ENCODE results near the gene EEPD1.
"Not testable (repeated sequence)": the region's sequence is repeated elsewhere in the genome, so short reads cannot be mapped to it uniquely, and the experiment has no call there.

The EEPD1 gene

DNA sequence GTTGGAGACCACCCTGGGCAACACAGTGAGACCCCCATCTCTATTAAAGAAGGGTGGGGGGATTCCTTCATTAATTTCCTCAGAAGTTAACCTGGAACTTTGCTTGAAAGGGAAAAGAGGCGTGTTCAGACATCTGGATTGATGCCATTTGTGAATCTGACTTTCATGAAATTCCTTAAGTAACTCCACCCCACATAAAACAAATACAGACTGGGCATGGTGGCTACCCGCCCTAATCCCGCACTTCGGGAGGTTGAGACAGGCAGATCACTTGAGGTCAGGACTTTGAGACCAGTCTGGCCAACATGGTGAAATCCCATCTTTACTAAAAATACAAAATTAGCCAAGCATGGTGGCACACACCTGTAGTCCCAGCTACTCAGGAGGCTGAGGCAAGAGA, 75.0 kb downstream of the EEPD1 start:
- Histone ChIP-seq H3K27me3 (ENCODE audit: insufficient read depth, low read length) (no peaks in the 10 kb centered on the region), H2AFZ (ENCODE audit: low read depth, low read length) (no peak overlapping the region), H3K36me3 (ENCODE audit: insufficient read depth, low read length) (no peaks in the 10 kb centered on the region), H3K4me3 (ENCODE audit: low read length) (no peak overlapping the region), H3K4me1 (ENCODE audit: insufficient read depth, low read length) (no peaks in the 10 kb centered on the region), H3K9me3 (ENCODE audit: low read length) (no peaks in the 10 kb centered on the region)

DNA sequence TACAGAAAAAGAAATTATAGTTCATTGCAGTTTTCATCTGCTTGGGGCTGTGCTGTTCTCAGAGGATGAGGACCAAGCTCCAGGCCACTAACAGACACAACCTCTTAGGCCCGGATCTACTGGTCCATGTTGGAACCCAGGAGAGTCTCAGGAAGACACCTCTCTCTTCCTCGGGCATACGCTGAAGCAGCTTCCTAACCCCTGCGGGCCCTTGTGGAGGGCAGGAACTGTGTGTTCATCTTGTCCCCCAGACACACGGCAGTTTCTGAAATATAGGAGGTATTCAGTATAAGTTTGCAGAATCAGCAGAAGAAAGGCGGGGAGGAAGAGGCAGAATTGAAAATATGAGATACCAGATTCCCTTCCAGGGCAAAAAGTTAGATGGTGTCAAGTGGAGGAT, 78.4 kb downstream of the EEPD1 start:
- no peaks in the 10 kb centered on the region for H3K27me3 ChIP-seq (ENCODE audit: insufficient read depth, low read length)
- no peak overlapping the region for H3K4me3 ChIP-seq (ENCODE audit: low read length)
- H3K36me3 ChIP-seq (ENCODE audit: insufficient read depth, low read length) = no peaks in the 10 kb centered on the region
- H3K9me3 ChIP-seq (ENCODE audit: low read length) = no peaks in the 10 kb centered on the region
- no peak overlapping the region for H2AFZ ChIP-seq (ENCODE audit: low read depth, low read length)
- H3K4me1 ChIP-seq (ENCODE audit: insufficient read depth, low read length) = no peaks in the 10 kb centered on the region

DNA sequence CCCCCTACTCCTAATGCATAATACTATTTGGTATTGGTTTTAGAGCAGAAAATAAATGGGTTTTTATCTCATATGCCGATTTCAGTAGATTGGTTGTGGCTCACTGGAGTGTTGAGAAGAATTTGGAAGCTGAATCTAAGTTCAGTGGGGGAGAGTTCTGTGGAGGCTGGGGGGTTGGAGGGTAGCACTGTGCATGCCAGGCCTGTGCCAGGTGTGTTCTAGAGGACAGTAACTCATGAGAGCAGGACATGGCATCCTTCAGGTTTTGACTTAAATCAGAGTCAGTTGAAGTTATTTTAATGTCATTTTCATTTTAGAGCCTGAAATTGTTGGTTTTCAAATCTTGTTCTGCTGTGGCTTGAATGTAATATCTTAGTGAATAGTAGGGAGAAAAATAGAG, 79.5 kb downstream of the EEPD1 start:
- H3K4me1 ChIP-seq (ENCODE audit: insufficient read depth, low read length) = no peaks in the 10 kb centered on the region
- H3K9me3 ChIP-seq (ENCODE audit: low read length) = no peaks in the 10 kb centered on the region
- no peak overlapping the region for H3K4me3 ChIP-seq (ENCODE audit: low read length)
- H3K27me3 ChIP-seq (ENCODE audit: insufficient read depth, low read length) = no peaks in the 10 kb centered on the region
- no peaks in the 10 kb centered on the region for H3K36me3 ChIP-seq (ENCODE audit: insufficient read depth, low read length)
- H2AFZ ChIP-seq (ENCODE audit: low read depth, low read length) = no peak overlapping the region

DNA sequence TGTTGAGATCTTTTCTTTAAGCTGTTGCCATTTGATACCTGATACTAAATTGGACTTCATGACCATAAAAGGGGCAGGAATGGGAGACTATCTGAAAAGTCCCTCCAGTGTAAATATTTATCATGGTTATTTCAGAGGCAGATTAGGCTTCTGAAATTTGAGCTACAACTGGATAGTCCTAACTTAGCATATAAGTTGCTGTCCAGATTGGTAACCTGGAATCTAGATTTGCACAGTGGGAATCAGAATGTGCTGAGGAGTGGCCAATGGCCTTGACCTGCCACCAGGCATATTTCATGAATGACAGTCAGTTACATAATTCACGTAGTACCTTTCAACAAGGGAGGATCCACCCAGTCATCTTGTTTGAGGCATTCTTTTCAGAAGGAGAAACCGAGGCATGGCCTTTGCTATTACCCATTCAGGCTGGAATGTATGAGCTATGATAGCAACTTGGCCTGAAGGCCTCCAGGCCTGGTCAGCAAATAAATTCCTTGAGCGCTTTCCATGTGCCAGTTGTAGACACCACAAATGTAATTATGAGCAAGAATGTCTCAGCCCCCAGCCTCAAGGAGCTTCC, 80.0 kb downstream of the EEPD1 start:
- Histone ChIP-seq H3K9me3 (ENCODE audit: low read length) (no peaks in the 10 kb centered on the region), H3K4me3 (ENCODE audit: low read length) (no peak overlapping the region), H3K36me3 (ENCODE audit: insufficient read depth, low read length) (no peaks in the 10 kb centered on the region), H3K27me3 (ENCODE audit: insufficient read depth, low read length) (no peaks in the 10 kb centered on the region), H2AFZ (ENCODE audit: low read depth, low read length) (no peak overlapping the region), H3K4me1 (ENCODE audit: insufficient read depth, low read length) (no peaks in the 10 kb centered on the region)

DNA sequence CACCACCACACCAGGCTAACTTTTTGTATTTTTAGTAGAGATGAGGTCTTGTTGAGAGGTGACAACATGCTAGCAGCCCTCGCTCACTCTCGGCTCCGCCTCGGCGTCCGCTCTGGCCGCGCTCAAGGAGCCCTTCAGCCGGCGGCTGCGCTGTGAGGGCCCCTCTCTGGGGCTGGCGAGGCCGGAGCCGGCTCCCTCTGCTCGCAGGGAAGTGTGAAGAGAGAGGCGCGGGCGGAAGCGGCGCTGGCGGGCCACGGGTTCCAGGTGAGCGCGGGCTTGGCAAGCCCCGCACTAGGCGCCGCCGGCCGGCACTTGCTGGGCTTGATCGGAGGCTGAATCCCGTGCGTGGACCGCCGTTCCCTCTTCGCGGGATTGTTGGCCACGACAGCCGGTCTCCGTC, 83.0 kb downstream of the EEPD1 start:
- Histone ChIP-seq H3K36me3 (ENCODE audit: insufficient read depth, low read length) (no peaks in the 10 kb centered on the region), H3K4me1 (ENCODE audit: insufficient read depth, low read length) (no peaks in the 10 kb centered on the region), H3K4me3 (ENCODE audit: low read length) (no peak overlapping the region), H3K9me3 (ENCODE audit: low read length) (no peaks in the 10 kb centered on the region), H2AFZ (ENCODE audit: low read depth, low read length) (no peak overlapping the region), H3K27me3 (ENCODE audit: insufficient read depth, low read length) (no peaks in the 10 kb centered on the region)

DNA sequence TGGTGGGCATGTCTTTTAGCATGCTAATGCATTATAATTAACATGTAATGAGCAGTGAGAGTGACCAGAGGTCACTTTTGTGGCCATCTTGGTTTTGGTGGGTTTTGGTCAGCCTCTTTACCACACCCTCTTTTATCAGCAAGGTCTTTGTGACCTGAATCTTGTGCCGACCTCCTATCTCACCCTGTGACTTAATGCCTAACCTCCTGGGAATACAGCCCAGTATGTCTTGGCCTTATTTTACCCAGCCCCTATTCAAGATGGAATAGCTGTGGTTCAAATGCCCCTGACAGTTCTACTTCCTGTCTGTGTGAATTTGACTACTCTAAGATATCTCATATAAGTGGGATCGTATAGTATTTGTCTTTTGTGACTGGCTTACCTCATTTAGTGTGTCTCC, 85.1 kb downstream of the EEPD1 start:
- H3K27me3 ChIP-seq (ENCODE audit: insufficient read depth, low read length) = no peaks in the 10 kb centered on the region
- H3K9me3 ChIP-seq (ENCODE audit: low read length) = no peaks in the 10 kb centered on the region
- H3K4me1 ChIP-seq (ENCODE audit: insufficient read depth, low read length) = peaks cover 2% of the 10 kb centered on the region
- no peaks in the 10 kb centered on the region for H3K36me3 ChIP-seq (ENCODE audit: insufficient read depth, low read length)
- H2AFZ ChIP-seq (ENCODE audit: low read depth, low read length) = no peak overlapping the region
- no peak overlapping the region for H3K4me3 ChIP-seq (ENCODE audit: low read length)

DNA sequence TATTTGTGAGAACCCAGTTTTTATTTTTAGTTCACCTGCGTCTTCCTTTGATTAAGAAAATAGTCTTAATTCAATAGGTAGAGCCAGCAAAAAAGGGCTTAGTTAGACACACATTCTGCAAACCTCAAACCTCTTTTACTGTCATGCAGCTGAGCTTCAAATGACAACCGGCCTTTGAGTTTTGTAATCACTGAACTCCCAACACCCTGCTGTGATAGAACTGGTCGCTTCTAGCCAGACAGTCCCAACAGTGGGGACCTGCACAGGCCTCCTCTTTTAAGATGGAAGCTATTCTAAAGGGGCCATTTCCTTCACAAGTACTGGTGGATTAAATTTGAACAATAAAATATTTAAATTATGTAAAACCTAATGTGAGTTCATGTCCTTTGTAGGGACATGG, 90.3 kb downstream of the EEPD1 start:
- H3K4me1 ChIP-seq (ENCODE audit: insufficient read depth, low read length); H3K4me3 ChIP-seq (ENCODE audit: low read length); H2AFZ ChIP-seq (ENCODE audit: low read depth, low read length); H3K9me3 ChIP-seq (ENCODE audit: low read length); H3K27me3 ChIP-seq (ENCODE audit: insufficient read depth, low read length); H3K36me3 ChIP-seq (ENCODE audit: insufficient read depth, low read length): not testable (repeated sequence)

DNA sequence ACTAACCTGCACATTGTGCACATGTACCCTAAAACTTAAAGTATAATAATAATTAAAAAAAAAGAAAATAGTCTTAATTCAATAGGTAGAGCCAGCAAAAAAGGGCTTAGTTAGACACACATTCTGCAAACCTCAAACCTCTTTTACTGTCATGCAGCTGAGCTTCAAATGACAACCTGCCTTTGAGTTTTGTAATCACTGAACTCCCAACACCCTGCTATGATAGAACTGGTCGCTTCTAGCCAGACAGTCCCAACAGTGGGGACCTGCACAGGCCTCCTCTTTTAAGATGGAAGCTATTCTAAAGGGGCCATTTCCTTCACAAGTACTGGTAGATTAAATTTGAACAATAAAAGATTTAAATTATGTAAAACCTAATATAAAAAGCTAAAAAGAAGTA, 90.9 kb downstream of the EEPD1 start:
- not testable (repeated sequence) for H3K27me3 ChIP-seq (ENCODE audit: insufficient read depth, low read length); H3K36me3 ChIP-seq (ENCODE audit: insufficient read depth, low read length); H3K4me1 ChIP-seq (ENCODE audit: insufficient read depth, low read length); H3K4me3 ChIP-seq (ENCODE audit: low read length); H3K9me3 ChIP-seq (ENCODE audit: low read length); H2AFZ ChIP-seq (ENCODE audit: low read depth, low read length)

DNA sequence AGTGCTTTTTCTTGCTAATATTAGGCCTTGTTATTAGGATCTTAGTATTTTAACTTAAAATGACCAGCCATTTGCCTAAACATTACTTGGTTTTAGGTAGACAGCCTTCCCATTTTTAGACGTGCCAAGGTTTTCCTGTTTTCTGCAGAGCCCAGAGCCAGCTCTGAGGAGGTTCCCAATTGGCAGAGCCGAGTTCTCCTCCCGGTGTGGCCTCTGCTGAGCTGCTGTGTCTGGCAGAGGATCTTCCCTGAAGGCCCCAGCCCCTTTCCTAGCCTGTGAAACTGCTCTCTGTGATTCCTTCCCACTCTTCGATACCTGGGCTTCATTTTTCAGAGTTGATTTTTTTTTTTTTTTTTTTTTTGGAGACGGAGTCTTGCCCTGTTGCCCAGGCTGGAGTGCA, 91.4 kb downstream of the EEPD1 start:
- no peaks in the 10 kb centered on the region for H3K9me3 ChIP-seq (ENCODE audit: low read length)
- peaks cover 2% of the 10 kb centered on the region for H3K4me1 ChIP-seq (ENCODE audit: insufficient read depth, low read length)
- H3K36me3 ChIP-seq (ENCODE audit: insufficient read depth, low read length) = no peaks in the 10 kb centered on the region
- no peak overlapping the region for H3K4me3 ChIP-seq (ENCODE audit: low read length)
- no peak overlapping the region for H2AFZ ChIP-seq (ENCODE audit: low read depth, low read length)
- H3K27me3 ChIP-seq (ENCODE audit: insufficient read depth, low read length) = no peaks in the 10 kb centered on the region

DNA sequence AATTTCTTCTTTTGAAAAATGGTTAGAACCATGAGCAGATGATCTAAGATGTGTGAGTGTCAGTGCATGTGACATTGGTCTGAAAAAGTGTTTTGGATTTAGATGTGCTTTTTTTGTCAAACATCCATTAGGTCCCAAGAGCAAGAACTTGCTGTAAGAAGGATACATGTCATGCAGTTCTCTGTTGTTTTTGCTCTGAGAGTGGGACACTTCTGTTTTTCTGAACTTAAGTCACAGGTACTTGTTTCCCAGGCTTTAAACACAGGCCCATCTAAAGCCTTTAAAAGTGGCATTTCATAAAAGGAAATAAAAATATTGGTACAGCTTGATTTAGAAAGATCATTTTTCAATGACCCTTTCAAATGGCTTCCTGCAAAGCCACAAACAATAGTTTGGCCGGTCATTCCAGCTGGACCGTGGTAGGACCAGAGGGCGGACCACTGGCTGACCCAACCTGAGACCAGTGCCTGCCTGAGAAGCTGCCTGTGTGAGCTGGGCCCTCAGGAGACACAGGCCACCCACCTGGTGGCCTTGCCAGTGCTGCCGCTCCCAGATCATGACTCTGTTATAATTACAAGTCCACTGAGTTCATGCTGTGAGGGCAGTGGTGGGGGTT, 92.7 kb downstream of the EEPD1 start:
- no peak overlapping the region for H2AFZ ChIP-seq (ENCODE audit: low read depth, low read length)
- H3K9me3 ChIP-seq (ENCODE audit: low read length) = no peaks in the 10 kb centered on the region
- no peaks in the 10 kb centered on the region for H3K27me3 ChIP-seq (ENCODE audit: insufficient read depth, low read length)
- H3K36me3 ChIP-seq (ENCODE audit: insufficient read depth, low read length) = no peaks in the 10 kb centered on the region
- H3K4me1 ChIP-seq (ENCODE audit: insufficient read depth, low read length) = peaks cover 2% of the 10 kb centered on the region
- H3K4me3 ChIP-seq (ENCODE audit: low read length) = no peak overlapping the region

DNA sequence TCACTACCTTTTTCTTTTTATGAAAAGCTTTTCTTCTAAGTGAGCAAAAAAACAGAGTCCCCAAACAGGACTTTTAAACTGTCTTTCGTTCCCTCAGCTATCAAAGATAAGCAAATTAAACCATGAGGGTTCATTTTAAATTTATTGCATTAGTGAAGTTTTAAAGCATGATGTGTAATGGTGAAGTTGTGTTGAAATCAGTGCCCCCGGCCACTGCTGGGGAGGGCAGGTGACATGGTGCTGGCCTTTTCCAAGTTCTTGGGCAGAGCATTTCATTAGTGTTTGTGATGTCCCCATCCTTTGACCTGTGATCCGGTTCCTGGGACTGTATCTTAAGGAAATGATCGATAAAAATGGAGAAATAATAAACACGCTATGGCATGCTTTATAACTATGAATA, 96.0 kb downstream of the EEPD1 start:
- H3K9me3 ChIP-seq (ENCODE audit: low read length) = no peaks in the 10 kb centered on the region
- H3K36me3 ChIP-seq (ENCODE audit: insufficient read depth, low read length) = no peaks in the 10 kb centered on the region
- H3K27me3 ChIP-seq (ENCODE audit: insufficient read depth, low read length) = no peaks in the 10 kb centered on the region
- no peaks in the 10 kb centered on the region for H3K4me1 ChIP-seq (ENCODE audit: insufficient read depth, low read length)
- H3K4me3 ChIP-seq (ENCODE audit: low read length) = no peak overlapping the region
- no peak overlapping the region for H2AFZ ChIP-seq (ENCODE audit: low read depth, low read length)

DNA sequence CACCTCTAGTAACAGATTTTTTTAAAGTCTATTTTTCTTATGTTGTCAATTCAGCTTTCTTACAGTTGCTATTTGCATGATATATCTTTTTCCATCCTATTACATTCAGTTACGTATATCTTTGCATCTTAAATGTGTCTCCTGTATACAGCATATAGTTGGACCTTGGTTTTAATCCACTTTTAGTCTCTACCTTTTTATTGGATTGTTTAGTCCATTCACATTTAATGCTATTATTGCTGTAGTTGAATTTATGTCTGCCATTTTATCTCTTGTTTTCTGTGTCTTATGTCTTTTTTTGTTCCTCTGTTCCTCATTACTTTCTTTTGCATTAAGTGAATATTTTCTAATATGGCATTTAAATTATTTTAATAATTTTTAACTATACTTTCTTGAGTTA, 100.6 kb downstream of the EEPD1 start:
- no peaks in the 10 kb centered on the region for H3K27me3 ChIP-seq (ENCODE audit: insufficient read depth, low read length)
- peaks cover 6% of the 10 kb centered on the region for H3K4me1 ChIP-seq (ENCODE audit: insufficient read depth, low read length)
- H3K9me3 ChIP-seq (ENCODE audit: low read length) = no peaks in the 10 kb centered on the region
- no peaks in the 10 kb centered on the region for H3K36me3 ChIP-seq (ENCODE audit: insufficient read depth, low read length)
- H2AFZ ChIP-seq (ENCODE audit: low read depth, low read length) = no peak overlapping the region
- no peak overlapping the region for H3K4me3 ChIP-seq (ENCODE audit: low read length)

DNA sequence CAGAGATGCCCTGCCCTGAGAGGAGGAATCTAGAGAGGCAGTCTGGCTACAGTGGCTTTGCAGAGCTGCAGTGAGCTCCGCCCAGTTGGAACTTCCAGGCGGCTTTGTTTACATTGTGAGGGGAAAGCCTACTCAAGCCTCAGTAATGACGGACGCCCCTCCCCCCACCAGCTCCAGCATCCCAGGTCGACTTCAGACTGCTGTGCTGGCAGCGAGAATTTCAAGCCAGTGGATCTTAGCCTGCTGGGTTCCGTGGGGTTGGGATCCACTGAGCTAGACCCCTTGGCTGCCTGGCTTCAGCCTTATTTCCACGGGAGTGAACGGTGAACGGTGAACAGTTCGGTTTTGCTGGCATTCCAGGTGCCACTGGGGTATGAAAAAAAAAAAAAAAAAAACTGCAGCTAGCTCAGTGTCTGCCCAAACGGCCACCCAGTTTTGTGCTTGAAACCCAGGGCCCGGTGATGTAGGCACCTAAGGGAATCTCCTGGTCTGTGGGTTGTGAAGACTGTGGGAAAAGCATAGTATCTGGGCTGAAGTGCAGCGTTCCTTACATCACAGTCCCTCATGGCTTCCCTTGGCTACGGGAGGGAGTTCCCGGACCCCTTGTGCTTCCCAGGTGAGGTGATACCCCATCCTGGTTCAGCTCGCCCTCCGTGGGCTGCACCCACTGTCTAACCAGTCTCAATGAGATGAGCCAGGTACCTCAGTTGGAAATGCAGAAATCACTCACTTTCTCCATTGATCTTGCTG, 105.6 kb downstream of the EEPD1 start:
- Histone ChIP-seq H3K4me3 (ENCODE audit: low read length) (peak overlapping the region; percentile 50), H2AFZ (ENCODE audit: low read depth, low read length) (peak overlapping the region; percentile 60)
- not testable (repeated sequence) for H3K9me3 ChIP-seq (ENCODE audit: low read length)

DNA sequence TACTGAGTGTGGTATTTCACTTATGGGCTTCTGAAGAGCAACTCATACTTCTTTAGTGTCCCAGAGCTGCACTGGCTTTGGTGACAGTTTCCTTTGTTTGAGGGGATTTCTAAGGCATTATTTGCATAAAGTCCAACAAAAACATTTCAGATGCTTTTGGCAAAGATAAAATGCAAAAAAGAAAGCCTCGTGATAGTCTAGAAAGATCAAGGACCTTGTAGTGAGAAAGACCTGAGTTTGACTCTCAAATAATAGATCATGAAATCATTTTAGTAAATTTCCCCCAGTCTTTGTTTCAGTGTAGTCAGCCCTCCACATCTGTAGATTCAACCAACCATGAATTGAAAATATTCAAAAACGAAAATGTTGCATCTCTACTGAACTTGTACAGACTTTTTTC, 107.4 kb downstream of the EEPD1 start:
- H3K9me3 ChIP-seq (ENCODE audit: low read length) = no peaks in the 10 kb centered on the region
- H3K4me3 ChIP-seq (ENCODE audit: low read length) = no peak overlapping the region
- H3K36me3 ChIP-seq (ENCODE audit: insufficient read depth, low read length) = no peaks in the 10 kb centered on the region
- H3K27me3 ChIP-seq (ENCODE audit: insufficient read depth, low read length) = no peaks in the 10 kb centered on the region
- H2AFZ ChIP-seq (ENCODE audit: low read depth, low read length) = peak overlapping the region; percentile 46
- H3K4me1 ChIP-seq (ENCODE audit: insufficient read depth, low read length) = peaks cover 18% of the 10 kb centered on the region

More for the DNA sequence above, 105.6 kb downstream of the EEPD1 start:
- H3K4me1 ChIP-seq (ENCODE audit: insufficient read depth, low read length) = peaks cover 18% of the 10 kb centered on the region
- not testable (repeated sequence) for H3K36me3 ChIP-seq (ENCODE audit: insufficient read depth, low read length); H3K27me3 ChIP-seq (ENCODE audit: insufficient read depth, low read length)

Measured in neuron (in vitro differentiated cells).